NCI-H1694 treated with DMSO at 0.1 percent for 48 hours (cell line): Measurements from ENCODE around the gene GIPC2.
"Not testable (repeated sequence)": the region's sequence is repeated elsewhere in the genome, so short reads cannot be mapped to it uniquely, and the experiment has no call there.

ENCODE experiments used
- DNase-seq: peaks from one replicate; lab custom pipeline; 2025; lab: John Stamatoyannopoulos, UW

Gene GIPC2

DNA sequence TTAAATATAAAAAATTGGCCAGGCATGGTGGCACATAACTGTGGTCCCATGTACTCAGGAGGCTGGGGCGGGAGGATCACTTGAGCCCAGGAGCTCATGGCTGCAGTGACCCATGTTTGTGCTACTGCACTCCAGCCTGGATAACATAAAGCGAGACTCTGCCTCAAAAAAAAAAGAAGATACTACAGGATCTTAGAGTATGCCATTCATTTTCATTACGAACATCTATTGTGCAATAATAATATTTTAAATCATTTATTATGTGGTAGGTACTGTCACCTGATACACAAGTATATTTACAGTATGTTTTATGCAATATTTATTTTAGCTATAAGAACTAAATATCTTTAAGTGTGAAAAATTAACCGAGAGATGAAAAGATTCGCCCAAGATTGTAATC, 9.3 kb upstream of the GIPC2 start:
- no peak for DNase-seq

DNA sequence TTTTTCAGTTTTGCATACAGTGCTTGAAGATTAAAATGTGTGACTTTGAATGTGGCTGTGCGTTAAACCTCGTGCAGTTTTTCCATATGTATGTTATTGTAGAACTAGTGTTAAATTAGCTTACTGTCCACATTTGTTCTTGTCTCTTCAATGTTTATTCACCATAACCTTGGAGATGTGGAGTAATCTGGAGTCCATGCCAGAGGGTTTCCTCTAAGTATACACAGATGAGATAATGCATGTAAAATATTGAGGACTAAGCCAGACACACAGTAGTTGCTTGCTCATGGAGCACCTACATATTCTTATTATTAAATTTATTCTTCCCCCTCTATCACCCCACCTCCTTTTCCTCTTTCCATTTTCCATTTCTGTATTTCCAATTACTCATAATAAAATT, 7.7 kb upstream of the GIPC2 start:
- DNase-seq, result no peak

DNA sequence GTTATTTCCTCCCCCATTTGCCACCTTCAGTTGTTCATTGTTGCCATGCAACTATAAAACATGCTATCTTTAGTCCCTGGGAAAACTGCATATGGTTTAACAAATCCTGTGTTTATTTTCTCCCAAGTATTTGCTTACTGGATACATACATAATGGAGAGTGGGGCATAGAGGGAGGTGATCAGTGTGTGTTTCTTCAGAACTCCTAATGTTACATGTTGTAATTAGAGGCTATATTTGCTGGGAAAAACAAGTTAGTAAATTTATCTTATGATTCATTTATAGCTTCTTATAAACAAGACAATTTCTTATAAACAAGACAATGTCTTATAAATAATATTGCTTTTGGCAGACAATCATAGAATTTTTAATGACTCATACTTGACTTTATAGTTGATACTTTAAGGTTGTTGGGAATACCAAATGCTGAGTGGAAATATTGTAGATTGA, 7.3 kb upstream of the GIPC2 start:
- DNase-seq, result no peak

DNA sequence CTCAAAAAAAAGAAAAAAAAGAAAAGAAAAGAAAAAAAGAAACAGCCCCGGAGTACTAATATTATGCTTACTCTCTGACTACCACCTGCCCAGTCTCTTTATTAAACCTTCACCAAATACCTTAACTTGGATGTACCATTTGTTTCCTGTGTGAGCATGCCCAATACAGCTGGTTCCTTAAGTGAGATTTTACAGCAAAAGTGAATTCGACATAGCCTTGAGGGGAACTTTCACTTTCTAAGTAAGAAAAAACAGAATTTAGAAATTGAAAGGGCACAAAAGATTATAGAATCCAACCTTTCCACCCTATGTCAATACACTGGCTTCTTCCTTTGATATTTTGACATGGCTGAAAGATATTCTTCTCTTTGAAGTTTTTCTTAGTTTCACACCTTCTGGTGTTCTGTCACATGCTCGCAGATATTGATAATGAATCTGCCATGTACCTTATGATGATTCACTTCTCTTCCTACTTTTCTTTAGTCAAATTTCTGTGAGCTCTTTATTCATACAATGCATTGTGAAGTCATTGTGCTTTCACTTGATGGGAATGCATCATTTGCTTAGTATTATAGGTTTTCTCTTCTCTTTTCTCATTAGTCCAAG, 5.2 kb upstream of the GIPC2 start:
- no peak for DNase-seq

DNA sequence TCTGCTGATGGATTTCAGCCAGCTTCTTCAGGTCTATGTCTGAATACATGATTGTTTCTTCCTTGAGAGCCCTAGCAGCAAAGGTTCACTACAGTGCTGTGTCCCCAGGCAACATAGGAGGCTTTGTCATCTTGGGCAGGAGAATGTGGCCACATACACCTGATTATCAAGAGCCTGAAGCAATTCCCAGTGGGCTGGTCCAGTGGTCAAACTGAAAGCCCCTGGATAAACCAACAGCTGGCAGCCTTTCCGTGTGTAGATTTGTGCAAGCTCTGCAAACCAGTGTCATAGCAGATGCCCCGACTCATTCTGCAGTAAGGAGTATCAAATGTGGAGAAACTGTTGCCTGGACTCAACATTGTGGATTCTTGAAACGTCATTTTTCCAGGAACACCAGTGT, 2.3 kb upstream of the GIPC2 start:
- no peak for DNase-seq

DNA sequence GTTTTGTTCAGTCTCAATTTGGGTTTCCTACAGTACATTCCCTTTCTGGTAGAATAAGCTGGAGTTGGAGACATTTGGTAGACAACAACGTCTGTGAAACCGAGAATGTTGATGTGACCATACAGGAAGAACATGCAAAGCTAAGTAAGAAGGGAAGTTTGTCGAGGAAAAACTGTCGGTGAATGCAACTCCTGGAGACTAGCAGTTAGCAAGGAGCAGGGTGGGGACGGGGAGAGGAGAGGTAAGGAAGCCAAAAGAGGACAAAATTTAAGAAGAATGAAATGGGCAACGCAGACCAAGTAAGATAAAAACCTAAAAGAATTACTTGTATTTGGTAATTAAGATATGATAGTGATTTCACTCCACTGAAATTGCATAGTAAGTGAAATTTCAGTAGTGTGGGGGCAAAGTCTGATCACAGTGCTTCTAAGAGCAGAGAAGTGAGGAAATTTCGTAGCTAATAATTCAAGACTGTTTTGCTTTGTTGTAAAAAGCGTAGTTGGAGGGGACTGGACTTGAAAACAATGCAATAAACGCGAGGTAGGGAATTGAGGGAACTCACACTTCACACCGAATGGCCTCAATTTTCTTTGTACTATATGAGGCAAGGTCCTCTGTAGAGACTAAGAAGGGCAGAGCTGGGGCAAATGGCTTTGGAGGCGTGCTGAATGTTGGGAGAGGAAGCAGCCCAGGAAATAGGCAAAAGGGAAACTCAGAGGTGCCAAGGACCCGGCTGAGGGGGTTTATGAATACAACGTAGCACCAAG, 787 bp upstream of the GIPC2 start:
- DNase-seq, result no peak

DNA sequence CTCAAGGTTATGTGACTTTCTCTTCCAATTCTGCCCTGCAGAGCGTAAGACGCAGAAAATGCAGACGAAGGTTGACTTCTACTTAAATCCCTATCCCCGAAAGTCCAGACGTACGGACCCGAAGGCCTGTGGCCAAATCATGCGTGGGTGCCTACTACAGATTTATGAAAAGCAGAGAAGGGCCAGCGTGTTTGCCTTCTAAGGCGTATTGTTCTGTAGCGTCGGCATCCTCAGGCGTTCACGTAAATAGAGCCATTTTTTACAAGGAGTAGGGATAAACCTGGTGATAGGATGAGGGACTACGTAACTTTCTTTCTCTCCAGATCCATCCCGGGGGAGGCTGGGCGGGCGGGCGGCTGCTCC, 222 bp upstream of the GIPC2 start:
- DNase-seq, result no peak

DNA sequence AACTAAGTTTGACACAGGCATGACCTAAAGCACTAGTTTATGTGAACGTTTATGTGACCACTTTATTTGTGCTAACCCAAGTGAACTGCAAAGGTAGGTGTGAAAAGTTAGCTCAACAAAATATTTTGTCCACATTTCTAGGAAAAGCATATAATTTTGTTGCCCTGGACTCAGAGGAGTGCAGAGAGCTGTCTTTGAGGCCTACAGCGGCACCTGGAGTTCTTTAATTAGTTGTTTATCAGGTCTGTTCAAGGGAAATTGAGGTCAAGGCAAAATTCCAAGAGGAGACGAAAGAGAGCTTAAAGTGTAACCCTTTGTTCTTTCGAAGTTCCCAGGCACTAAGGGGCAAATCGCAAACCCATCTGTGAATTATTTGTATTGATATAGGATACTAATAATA, 1.3 kb downstream of the GIPC2 start:
- DNase-seq, result no peak

DNA sequence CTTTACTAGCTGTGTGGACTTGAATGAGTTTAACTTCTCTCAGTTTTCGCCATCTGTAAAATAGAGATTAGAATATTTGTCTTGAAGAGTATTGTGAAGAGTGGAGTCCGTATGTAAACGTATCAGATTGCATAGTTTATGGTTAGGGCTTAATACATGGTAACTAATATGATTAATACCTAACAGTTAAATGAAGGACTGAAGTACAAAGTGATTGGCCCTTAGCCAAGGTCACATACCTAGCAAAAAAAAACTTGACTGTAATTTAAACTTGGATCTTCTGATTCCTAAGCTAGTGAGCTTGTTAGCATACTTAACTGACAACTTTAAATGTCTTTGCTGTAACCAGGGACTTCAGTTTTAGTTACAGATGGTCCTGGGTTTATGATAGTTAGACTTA, 1.9 kb downstream of the GIPC2 start:
- DNase-seq, result no peak

DNA sequence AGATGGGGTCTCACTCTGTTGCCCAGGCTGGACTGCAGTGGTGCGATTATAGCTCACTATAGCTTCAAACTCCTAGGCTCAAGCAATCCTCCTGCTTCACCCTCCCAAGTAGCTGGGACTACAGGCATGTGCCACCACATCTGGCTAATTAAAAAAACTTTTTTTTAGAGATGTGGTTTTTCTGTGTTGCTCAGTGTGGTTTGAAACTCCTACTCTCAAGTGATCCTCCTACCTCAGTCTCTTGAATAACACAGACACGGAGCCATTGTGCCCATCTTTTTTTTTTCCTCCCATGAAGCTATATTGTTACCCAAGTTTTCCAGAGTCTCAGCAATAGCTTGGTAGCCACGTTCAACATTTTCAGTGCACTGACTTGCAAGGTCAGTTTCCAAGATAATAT, 2.7 kb downstream of the GIPC2 start:
- no peak for DNase-seq

DNA sequence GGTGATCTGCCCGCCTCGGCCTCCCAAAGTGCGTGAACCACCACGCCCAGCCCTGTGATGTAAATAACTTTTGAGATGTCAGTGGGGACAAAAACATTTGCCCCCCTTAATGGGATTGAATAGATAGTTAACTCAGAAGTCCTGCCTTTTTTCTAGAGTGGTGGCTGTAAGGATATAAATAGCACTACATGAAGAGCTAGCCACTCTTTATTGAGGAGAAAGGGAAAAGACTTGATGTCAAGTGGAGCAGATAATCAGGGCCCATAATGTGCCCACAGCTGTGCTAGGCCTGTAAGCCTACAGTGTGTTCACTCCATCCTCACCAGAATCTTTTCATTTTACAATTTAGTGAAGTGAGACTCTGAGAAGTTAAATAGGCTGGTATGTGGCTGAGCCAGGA, 3.6 kb downstream of the GIPC2 start:
- DNase-seq, result no peak

DNA sequence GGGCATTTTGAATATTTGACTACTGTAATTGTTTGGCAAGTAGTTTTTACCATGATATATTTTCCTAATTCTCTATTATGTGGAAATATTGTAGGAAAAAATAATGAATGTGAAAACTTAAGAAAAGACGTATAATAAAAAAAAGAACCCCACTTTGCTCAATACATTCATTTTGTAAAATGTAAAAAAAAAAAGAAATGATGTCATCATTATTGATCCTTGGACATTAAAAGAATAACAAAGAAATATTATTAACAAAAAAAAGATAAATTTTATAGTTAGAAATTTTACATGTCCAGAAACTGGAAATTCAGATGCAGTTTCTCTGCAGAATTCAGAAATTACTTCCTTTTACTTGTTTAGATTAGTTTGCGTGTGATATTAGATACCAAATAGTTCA, 5.2 kb downstream of the GIPC2 start:
- DNase-seq, result no peak

DNA sequence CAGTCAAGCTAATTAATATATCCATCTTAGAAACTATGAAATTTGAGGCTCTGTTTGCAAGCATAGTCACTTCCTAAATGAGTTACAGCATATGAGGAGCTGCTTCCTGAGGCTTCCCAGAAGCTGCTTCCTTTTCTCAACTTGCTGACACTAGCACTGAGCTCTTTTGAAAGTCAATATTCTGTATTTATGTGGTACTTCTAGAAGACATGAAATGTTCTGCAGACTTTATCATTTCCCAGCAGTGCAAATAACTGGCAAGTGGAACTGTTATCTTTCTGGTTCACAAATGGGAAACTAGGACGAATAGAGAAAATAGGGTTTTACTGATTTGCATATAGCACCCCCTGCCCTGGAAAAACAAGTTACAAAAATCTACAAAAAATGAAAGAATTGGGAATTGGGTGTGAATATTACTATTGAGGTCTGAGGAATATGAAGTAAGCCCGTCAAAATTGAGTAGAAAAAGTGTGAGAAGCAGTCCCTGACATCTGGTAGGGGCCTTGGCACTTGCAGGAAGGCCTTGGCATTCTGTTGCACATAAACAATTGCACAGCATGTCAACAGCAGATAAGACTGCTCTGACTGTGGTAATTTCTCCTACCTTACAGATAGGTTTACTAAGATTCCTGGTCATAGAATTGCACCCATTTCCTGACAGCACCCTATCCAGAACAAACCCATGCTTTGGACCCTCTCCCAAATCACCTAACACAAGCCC, 7.1 kb downstream of the GIPC2 start:
- no peak for DNase-seq

DNA sequence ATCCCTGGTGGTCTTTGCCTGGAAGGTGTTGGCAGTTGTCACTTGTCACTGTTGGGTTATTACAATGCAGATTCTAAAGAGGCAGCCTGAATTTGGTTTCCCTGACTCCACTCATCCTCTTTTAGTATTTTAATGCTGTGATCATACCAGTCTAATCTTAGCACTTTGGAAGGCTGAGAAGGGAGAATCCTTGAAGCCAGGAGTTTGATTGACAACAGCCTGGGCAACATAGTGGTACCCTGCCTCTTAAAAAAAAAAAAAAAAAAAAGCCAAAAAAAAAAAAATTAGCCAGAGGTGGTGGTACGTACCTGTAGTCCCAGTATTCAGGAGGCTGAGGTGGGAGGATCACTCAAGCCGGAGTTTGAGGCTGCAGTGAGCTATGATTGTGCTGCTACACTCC, 7.7 kb downstream of the GIPC2 start:
- no peak for DNase-seq

DNA sequence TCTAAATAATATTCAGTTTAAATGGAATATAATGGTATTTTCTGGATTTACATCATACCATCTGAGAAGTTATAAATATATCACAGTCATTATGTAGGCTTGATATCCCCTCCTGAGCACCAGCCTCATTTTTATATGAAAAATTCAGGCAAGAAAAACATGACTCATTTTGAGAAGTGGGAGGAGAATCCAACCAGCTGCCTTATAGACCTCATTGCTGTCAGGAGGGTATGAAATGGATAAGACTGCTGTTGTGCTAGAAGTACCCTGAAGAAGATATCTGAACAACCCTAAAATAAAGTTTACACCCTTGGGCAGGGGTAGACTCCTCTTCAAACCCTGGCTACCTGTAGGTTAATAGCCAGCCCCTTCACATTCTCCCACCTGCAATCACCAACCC, 8.8 kb downstream of the GIPC2 start:
- no peak for DNase-seq

DNA sequence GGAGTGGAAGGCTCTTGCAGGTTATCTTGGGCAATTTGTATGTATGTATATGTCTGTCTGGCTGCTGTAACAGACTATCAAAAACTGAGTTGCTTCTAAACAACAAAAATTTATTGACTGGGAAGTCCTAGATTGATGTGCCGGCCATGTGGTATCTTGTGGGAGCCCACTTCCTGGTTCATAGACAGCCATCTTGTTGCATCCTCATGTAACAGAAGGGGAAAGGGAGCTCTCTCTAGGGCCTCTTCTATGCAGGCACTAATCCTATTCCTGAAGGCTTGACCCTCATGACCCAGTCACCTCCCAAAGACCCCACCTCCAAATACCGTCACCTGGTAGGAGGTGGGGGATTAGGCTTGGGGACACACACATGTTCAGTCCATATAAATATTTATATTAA, 9.2 kb downstream of the GIPC2 start:
- DNase-seq, result no peak

DNA sequence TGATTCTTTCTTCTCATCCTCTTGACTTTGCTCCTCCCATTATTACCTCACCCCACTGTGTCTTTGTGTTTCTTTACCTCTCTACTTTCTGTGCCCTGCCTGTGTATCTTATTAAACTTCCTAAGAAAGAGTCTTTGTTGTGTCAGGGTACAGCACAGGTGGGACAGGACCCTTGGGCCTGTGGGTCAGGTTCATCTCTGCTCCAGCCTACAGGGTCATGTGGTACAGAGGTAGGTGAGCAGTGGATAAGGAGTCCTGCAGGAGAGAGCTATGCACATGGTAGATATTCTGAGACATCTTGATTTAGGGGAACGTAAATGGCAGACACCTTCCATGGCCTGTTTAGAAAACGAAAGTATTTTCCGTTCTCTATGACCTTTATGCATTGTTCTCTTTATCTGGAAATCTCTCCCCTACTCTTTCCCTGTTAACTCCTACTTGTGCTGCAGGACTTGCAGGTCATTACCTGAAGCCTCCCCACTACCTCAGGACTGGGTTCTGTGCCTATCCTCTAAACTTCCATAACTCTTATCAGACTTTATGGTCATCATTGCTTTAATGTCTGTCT, 9.9 kb downstream of the GIPC2 start:
- DNase-seq, result no peak

DNA sequence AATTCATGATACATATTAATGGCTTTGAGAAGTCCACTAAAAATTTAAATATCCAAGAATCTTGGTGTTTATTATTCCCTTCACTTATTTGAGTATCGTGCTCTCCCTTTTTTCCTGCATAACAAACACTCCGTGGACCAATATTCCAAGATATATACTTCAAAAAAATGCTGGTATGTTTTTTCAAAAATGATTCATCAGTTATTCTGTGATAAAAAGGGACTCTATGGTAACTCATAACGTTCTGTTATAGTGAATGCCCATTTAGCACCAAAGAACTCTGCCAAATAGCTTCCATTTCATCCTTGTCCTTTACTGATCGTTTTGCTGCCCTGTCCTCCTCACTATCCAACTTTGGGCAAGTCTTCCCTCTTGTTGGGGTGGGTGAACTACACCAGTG, 12.9 kb downstream of the GIPC2 start:
- DNase-seq, result no peak

DNA sequence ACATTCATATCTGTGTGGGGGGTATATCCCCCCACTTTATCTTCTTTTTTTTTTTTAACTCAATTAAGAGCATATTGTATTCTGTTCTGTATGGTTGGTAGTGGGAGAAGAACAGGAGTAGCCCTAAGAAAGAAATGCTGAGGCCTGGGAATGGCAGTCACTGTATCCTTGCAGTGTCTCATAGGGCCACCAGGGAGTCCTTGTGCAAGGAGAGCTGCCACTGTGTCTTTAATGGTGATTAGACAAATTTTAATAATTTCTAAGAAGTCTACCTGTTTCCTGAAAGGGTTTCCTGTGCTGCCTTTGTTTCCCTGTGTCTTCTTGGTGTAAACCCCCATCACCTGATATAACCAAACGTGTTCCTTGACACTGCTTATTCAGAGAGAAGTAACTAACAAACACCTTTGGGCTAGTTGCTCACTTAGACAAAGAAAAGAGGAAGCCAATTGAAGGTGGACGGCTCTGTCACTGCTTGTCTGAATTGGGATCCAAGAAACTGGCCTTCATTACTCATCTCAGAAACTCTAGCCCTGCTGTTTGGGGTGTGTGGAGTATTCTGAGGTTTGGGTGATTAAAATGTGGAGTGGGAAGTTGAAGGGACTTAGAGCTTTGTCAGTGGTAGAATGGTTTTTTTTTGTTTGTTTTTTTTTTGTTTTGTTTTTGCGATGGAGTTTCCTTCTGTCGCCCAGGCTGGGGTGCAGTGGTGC, 15.2 kb downstream of the GIPC2 start:
- no peak for DNase-seq

DNA sequence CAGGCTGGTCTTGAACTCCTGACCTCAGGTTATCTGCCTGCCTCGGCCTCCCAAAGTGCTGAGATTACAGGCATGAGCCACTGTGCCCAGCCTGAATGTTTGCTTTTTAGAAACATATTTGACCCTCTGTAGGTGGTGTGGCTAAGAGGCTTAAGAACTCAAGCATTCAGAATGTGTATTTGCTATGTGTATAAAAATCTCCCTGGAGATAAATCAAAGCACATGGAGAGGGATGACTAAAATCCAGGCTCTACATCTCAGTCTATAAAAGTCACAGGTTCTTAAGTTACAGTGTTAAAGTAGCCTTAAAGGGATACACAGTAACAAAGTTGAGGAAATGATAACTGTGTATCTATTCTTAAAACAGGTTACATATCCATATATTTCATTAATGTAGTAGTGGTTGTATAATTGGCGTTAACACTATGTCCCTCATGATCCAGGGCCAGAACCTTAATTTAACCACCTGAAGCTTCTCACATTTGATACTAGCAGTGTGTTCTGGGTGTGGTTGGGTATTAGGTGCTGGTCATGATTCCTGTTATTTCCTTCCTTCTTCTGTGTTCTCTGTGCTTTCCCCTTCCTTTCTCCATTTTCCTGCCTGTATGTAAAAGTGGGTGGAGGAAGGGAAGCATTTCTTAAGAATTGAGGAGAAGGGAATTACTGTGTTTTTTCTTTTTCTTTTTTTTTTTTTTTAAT, 16.2 kb downstream of the GIPC2 start:
- no peak for DNase-seq

DNA sequence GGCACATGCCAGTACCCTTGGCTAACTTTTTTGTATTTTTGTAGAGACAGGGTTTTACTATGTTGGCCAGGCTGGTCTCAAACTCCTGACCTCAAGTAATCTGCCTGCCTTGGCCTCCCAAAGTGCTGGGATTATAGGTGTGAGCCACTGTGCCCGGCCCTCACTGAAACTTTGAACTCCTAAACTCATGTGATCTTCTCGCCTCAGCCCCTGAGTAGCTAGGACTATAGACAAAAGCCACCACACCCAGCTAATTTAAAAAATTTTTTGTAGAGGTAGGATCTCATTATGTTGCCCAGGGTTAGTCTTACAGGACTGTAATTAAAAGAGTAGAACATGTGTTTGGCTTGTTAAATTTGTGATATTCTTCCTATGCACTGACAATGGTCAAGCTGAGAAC, 19.1 kb downstream of the GIPC2 start:
- not testable (repeated sequence) for DNase-seq
